HFF-Myc (cell line): ENCODE measurements around the gene SGIP1.

Experiments used
- DNase-seq: peaks from one replicate; pipeline ENCODE4 v3.0.0-alpha.2; 2011; ENCODE audit warnings: low read depth; ENCODE audit errors: extremely low read depth
- H3K4me3 ChIP-seq: replicated peaks from 2 replicates; pipeline ENCODE4 v1.5.1; 2011; ENCODE audit warnings: low read depth, mild to moderate bottlenecking, control low read depth, low read length
- CTCF ChIP-seq: IDR thresholded peaks from 2 replicates; pipeline ENCODE4 v1.5.1; 2012; ENCODE audit warnings: mild to moderate bottlenecking, low read depth, low read length, control low read depth; ENCODE audit errors: missing control alignments

The SGIP1 gene

GRCh38 chr1:66527686-66528085, 6.3 kb upstream of the SGIP1 start:
- DNase-seq, result peak; percentile 52
- H3K4me3 ChIP-seq, result no peak overlapping the region
- TF ChIP-seq CTCF, result no peak

GRCh38 chr1:66528580-66528979, 5.4 kb upstream of the SGIP1 start:
- no peak overlapping the region for H3K4me3 ChIP-seq
- no peak for TF ChIP-seq CTCF
- DNase-seq, result no peak

GRCh38 chr1:66532214-66532613, 1.7 kb upstream of the SGIP1 start:
- H3K4me3 ChIP-seq, result no peak overlapping the region
- no peak for DNase-seq
- no peak for TF ChIP-seq CTCF

DNA sequence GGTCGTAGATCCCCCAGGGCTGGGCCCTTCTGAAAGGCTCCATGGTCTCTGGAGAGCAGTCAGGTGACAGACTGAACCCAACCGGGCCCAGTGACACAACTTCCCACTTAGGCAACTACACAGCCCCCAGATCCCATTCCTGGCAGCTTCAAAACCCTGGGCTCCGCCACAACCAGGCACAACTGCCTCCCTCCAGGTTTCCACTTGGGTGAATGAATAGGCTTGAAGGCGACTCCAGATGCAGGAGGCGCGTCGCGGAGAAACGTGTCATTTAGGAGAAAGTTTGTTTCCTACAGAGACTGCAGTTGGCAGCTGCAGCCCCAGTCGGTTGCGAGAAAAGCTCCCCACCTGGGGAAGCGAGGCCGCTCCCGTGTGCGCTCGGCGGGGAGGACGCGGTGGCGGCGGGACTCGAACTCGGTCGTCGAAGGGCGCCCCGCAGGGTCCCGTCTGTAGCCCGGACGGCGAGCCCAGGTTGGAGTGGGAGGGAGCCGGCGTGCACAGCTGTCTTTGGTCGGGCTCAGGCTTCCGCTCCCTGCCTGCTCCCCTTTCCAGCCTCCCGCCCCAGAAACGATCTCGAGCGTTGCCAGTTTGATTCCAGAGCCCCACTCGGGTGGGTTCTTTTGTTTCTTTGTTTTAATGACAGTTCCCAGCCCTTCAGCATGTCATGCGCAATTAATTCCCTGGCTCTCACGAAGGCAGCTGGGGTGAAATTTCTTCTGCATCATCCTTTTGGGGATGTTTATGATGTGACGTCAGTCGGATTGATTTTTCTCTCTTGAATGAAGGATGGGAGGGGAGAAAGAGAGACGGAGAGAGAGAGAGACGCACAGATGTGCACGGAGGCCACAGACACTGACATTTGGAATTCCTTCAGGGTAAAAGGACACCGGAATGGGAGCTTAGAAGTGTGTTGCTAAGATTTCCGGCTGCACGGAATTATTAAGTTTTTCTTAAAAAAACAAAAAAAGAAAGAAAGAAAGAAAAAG, 862 bp upstream of the SGIP1 start:
- TF ChIP-seq CTCF, result no peak
- DNase-seq, result no peak
- H3K4me3 ChIP-seq, result peak overlapping the region; percentile 37

DNA sequence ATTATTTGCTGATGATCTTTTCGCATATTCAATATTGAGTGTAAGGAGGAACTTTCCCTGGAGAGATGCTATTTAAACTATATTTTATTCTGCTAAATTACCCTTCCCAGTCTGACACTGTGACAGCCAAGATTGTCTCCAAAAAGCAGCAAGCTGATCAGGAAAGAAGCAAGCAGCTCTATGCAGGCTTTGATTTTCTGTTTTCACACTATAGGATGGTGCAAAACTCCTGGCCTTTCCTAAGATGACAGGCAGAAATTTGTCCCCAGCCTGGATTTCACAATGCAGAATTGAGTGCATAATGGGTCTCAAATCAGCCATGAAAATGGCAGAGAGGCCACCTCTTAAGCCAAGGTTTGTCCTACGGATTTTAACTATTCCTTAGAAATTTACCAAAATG, 1.1 kb downstream of the SGIP1 start:
- no peak for TF ChIP-seq CTCF
- H3K4me3 ChIP-seq, result peak overlapping the region; percentile 37
- DNase-seq, result no peak

- H3K4me3 ChIP-seq, result no peak overlapping the region; the same call in 1 of the 2 replicates
- no peak for DNase-seq
- no peak for TF ChIP-seq CTCF
Observed at GRCh38 chr1:66535853-66536252, 1.9 kb downstream of the SGIP1 start.
